GM19099 (cell line): ENCODE measurements around the gene ATP2C2.

Source experiments
- POLR2A ChIP-seq: IDR thresholded peaks from 3 replicates; pipeline ENCODE4 v1.6.1; 2011; ENCODE audit warnings: low read depth; ENCODE audit not compliant: insufficient read length; ENCODE audit errors: extremely low read depth

ATP2C2 gene

GRCh38 chr16:84392031-84392360, 23.7 kb downstream of the ATP2C2 start:
- no peak for TF ChIP-seq POLR2A

- TF ChIP-seq POLR2A: no peak
Measured at GRCh38 chr16:84396537-84397008, 28.2 kb downstream of the ATP2C2 start.

- no peak for TF ChIP-seq POLR2A
Measured at GRCh38 chr16:84397090-84397489, 28.8 kb downstream of the ATP2C2 start.

- TF ChIP-seq POLR2A: no peak
Measured at GRCh38 chr16:84398701-84399100, 30.4 kb downstream of the ATP2C2 start.

- no peak for TF ChIP-seq POLR2A
Measured at GRCh38 chr16:84404324-84404723, 36.0 kb downstream of the ATP2C2 start.

- TF ChIP-seq POLR2A: no peak
Measured at GRCh38 chr16:84404936-84405639, 36.8 kb downstream of the ATP2C2 start.

- TF ChIP-seq POLR2A: no peak
Measured at GRCh38 chr16:84406006-84406963, 37.9 kb downstream of the ATP2C2 start.

GRCh38 chr16:84407588-84408313, 39.4 kb downstream of the ATP2C2 start:
- TF ChIP-seq POLR2A: no peak

GRCh38 chr16:84408314-84408690, 40.0 kb downstream of the ATP2C2 start:
- TF ChIP-seq POLR2A: no peak

- no peak for TF ChIP-seq POLR2A
Measured at GRCh38 chr16:84408856-84409255, 40.5 kb downstream of the ATP2C2 start.

- no peak for TF ChIP-seq POLR2A
Measured at GRCh38 chr16:84410361-84411138, 42.2 kb downstream of the ATP2C2 start.

- no peak for TF ChIP-seq POLR2A
Measured at GRCh38 chr16:84411768-84412167, 43.4 kb downstream of the ATP2C2 start.

- no peak for TF ChIP-seq POLR2A
Measured at GRCh38 chr16:84412262-84412661, 43.9 kb downstream of the ATP2C2 start.

- no peak for TF ChIP-seq POLR2A
Measured at GRCh38 chr16:84413244-84414004, 45.1 kb downstream of the ATP2C2 start.

GRCh38 chr16:84414789-84415326, 46.5 kb downstream of the ATP2C2 start:
- TF ChIP-seq POLR2A: no peak
